Liver (tissue), 9 donors: ENCODE measurements around the gene HOXA7. TPM values are rescaled to one million over a fixed set of nuclear protein-coding genes. Genes with fewer than 3 reads are reported as not detected.
A peak's percentile ranks its signal among the peaks of the same experiment; 100 is the strongest.

Source experiments
- DNase-seq: peaks from one replicate; pipeline ENCODE4 v3.0.0-alpha.2; 2017; ENCODE audit warnings: low spot score
- H3K27ac ChIP-seq, 2 donors: one replicate each; pipeline ENCODE4 v1.7.0; 2013; ENCODE audit warnings: inconsistent platforms in 2 of 2, low read length in 2 of 2, control low read depth in 1 of 2, low read depth in 1 of 2, mild to moderate bottlenecking in 1 of 2
- H3K27me3 ChIP-seq, 4 donors: one replicate each; pipeline versions ENCODE4 v1.6.1 to v1.7.0; 2013; ENCODE audit warnings: low read length in 3 of 4, inconsistent platforms in 1 of 4, mild to moderate bottlenecking in 1 of 4, moderate library complexity in 1 of 4; ENCODE audit not compliant: control insufficient read depth in 4 of 4, insufficient read depth in 4 of 4
- H3K36me3 ChIP-seq, 4 donors: one replicate each; pipeline versions ENCODE4 v1.6.1 to v1.7.0; 2013; ENCODE audit warnings: low read length in 3 of 4, mild to moderate bottlenecking in 3 of 4, low read depth in 1 of 4, moderate library complexity in 1 of 4; ENCODE audit not compliant: control insufficient read depth in 4 of 4, insufficient read depth in 3 of 4
- H3K4me1 ChIP-seq, 4 donors: one replicate each; pipeline versions ENCODE4 v1.6.1 to v1.7.0; 2013; ENCODE audit warnings: low read length in 3 of 4, mild to moderate bottlenecking in 3 of 4, moderate library complexity in 1 of 4; ENCODE audit not compliant: control insufficient read depth in 4 of 4, insufficient read depth in 4 of 4
- H3K4me3 ChIP-seq, 3 donors: one replicate each; pipeline versions ENCODE4 v1.6.1 to v1.7.0; 2013; ENCODE audit warnings: low read length in 3 of 3, control low read depth in 1 of 3, low read depth in 1 of 3, mild to moderate bottlenecking in 1 of 3
- H3K9ac ChIP-seq, 2 donors: one replicate each; pipeline ENCODE4 v1.7.0; 2013; ENCODE audit warnings: low read length in 2 of 2, mild to moderate bottlenecking in 2 of 2, moderate library complexity in 2 of 2, control low read depth in 1 of 2, low read depth in 1 of 2
- H3K9me3 ChIP-seq, 4 donors: one replicate each; pipeline versions ENCODE4 v1.6.1 to v1.7.0; 2013; ENCODE audit warnings: low read length in 3 of 4; ENCODE audit not compliant: control insufficient read depth in 4 of 4
- ATF3 ChIP-seq: IDR thresholded peaks from 2 replicates; pipeline ENCODE4 v1.6.1; 2016; ENCODE audit warnings: antibody characterized with exemption
- EGR1 ChIP-seq, 2 donors: IDR thresholded peaks; 2 replicates each; pipeline ENCODE4 v1.6.1; 2016 to 2018; ENCODE audit warnings: antibody characterized with exemption in 2 of 2, low read depth in 2 of 2
- FOXA1 ChIP-seq: IDR thresholded peaks from 2 replicates; pipeline ENCODE4 v1.6.1; 2016; ENCODE audit warnings: antibody characterized with exemption
- FOXA2 ChIP-seq: IDR thresholded peaks from 2 replicates; pipeline ENCODE4 v1.6.1; 2016; ENCODE audit warnings: antibody characterized with exemption
- GABPA ChIP-seq, 2 donors: IDR thresholded peaks in 1 of 2; conservative IDR thresholded peaks in 1 of 2; 2 replicates each; pipeline ENCODE4 v1.6.1; 2016; ENCODE audit warnings: antibody characterized with exemption in 2 of 2, mild to moderate bottlenecking in 1 of 2, moderate library complexity in 1 of 2
- HNF4A ChIP-seq, 2 donors: conservative IDR thresholded peaks; 2 replicates each; pipeline ENCODE4 v1.6.1; 2016; ENCODE audit warnings: antibody characterized with exemption in 2 of 2, mild to moderate bottlenecking in 2 of 2
- HNF4G ChIP-seq: IDR thresholded peaks from 2 replicates; pipeline ENCODE4 v1.6.1; 2016; ENCODE audit warnings: antibody characterized with exemption
- JUND ChIP-seq, 2 donors: IDR thresholded peaks; 2 replicates each; pipeline ENCODE4 v1.6.1; 2016; ENCODE audit warnings: antibody characterized with exemption in 2 of 2
- NR2F2 ChIP-seq: IDR thresholded peaks from 2 replicates; pipeline ENCODE4 v1.6.1; 2016; ENCODE audit warnings: antibody characterized with exemption
- RAD21 ChIP-seq, 2 donors: IDR thresholded peaks; 2 replicates each; pipeline ENCODE4 v1.6.1; 2016; ENCODE audit warnings: antibody characterized with exemption in 2 of 2, mild to moderate bottlenecking in 2 of 2
- RXRA ChIP-seq, 2 donors: IDR thresholded peaks; 2 replicates each; pipeline ENCODE4 v1.6.1; 2017 to 2018; ENCODE audit warnings: antibody characterized with exemption in 2 of 2, mild to moderate bottlenecking in 1 of 2
- SP1 ChIP-seq: IDR thresholded peaks from 2 replicates; pipeline ENCODE4 v1.6.1; 2018; ENCODE audit warnings: antibody characterized with exemption, mild to moderate bottlenecking
- TAF1 ChIP-seq: conservative IDR thresholded peaks from 2 replicates; pipeline ENCODE4 v1.6.1; 2016; ENCODE audit warnings: antibody characterized with exemption, mild to moderate bottlenecking
- YY1 ChIP-seq: IDR thresholded peaks from 2 replicates; pipeline ENCODE4 v1.6.1; 2016; ENCODE audit warnings: antibody characterized with exemption, mild to moderate bottlenecking
- ZBTB33 ChIP-seq: IDR thresholded peaks from 2 replicates; pipeline ENCODE4 v1.6.1; 2016; ENCODE audit warnings: antibody characterized with exemption
- WGBS: extraction: QIAGEN DNeasy Blood & Tissue Kit; methylation state at CpG from one replicate; pipeline ENCODE4 v1.1.7; 2013; 5-methylcytosine and 5-hydroxymethylcytosine counted together
- polyA plus RNA-seq, 2 donors: library from polyadenylated mRNA; stranded (reverse) in 1 of 2; unstranded in 1 of 2; fragments of 200-250 nt in 1 of 2; fragments of >200 nt in 1 of 2; fragmentation: Nextera tagmentation in 1 of 2; extraction: Ambion mirVana in 1 of 2; gene quantifications; one replicate each; pipeline versions ENCODE4 v1.2.1 to v1.2.3, GENCODE V29; 2013 to 2015
- total RNA-seq, 2 donors: library from RNA; depleted of rRNA; stranded (reverse); fragments of >200 nt; gene quantifications; one replicate each; pipeline ENCODE4 v1.2.3, GENCODE V29; 2014
- TF ChIP-seq, protein P1 (sequence below): IDR thresholded peaks from 2 replicates; pipeline ENCODE4 v1.6.1; 2016; ENCODE audit warnings: antibody characterized with exemption
- TF ChIP-seq, protein P2 (sequence below): IDR thresholded peaks from 2 replicates; pipeline ENCODE4 v1.6.1; 2016; ENCODE audit warnings: antibody characterized with exemption, mild to moderate bottlenecking
- TF ChIP-seq, protein P3 (sequence below): fragments of 150-350 bp; IDR thresholded peaks from 2 replicates; pipeline ENCODE4 v1.5.1; 2017; ENCODE audit warnings: improper control_type of control experiment, low read depth, low read length; ENCODE audit not compliant: missing input control
- donor health status: healthy.
- donor health status: healthy.
- donor health status: healthy.
- donor health status: healthy.
- donor health status: healthy.

HOXA7 gene
- total and polyA plus RNA-seq, 4 donors, result under 0.01 to 0.05 TPM; not detected in 2

DNA sequence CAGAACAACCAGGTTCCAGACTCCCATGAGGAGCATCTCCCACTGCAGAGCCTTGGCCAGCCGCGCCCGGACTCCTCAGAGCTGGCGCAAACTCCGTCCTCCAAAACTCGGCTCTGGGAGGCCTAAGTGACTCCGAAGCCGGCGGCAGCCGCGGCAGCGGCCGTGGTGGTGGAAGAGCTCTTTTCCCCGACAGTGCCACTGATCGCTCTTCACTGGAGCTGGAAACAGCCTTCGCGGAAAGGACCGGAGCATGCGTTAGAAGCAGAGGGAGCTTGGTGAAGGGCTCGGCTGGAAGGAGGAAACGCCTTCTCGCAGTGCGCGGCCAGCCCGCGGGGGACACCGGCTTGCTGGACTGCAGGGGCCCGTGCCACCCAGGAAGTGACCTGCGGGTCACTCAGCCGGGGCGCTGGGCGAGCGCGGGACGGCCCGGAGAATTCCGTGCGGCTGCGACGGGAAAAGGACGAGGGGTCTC is 48.4 kb upstream of the HOXA7 start:
- H3K4me1 ChIP-seq, result peaks cover 17 to 25% (median 20%) of the 10 kb centered on the region in 4 donors
- TF ChIP-seq RAD21 (IDR thresholded peaks at IDR 0.05) (no peak), YY1 (no peak), ATF3 (no peak), FOXA1 (no peak), HNF4G (no peak), EGR1 (IDR thresholded peaks at IDR 0.05; ENCODE audit: low read depth in 2 of 2) (no peak), NR2F2 (no peak), TAF1 (no peak), FOXA2 (no peak), JUND (IDR thresholded peaks at IDR 0.05) (no peak), RXRA (IDR thresholded peaks at IDR 0.05) (no peak), SP1 (no peak), HNF4A (conservative IDR thresholded peaks at IDR 0.05) (no peak), GABPA (IDR thresholded peaks at IDR 0.05 in 1 of 2, conservative IDR thresholded peaks at IDR 0.05 in 1 of 2) (no peak), ZBTB33 (no peak)
- TF ChIP-seq, protein P1, sequence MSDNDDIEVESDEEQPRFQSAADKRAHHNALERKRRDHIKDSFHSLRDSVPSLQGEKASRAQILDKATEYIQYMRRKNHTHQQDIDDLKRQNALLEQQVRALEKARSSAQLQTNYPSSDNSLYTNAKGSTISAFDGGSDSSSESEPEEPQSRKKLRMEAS, result no peak
- TF ChIP-seq, protein P2, sequence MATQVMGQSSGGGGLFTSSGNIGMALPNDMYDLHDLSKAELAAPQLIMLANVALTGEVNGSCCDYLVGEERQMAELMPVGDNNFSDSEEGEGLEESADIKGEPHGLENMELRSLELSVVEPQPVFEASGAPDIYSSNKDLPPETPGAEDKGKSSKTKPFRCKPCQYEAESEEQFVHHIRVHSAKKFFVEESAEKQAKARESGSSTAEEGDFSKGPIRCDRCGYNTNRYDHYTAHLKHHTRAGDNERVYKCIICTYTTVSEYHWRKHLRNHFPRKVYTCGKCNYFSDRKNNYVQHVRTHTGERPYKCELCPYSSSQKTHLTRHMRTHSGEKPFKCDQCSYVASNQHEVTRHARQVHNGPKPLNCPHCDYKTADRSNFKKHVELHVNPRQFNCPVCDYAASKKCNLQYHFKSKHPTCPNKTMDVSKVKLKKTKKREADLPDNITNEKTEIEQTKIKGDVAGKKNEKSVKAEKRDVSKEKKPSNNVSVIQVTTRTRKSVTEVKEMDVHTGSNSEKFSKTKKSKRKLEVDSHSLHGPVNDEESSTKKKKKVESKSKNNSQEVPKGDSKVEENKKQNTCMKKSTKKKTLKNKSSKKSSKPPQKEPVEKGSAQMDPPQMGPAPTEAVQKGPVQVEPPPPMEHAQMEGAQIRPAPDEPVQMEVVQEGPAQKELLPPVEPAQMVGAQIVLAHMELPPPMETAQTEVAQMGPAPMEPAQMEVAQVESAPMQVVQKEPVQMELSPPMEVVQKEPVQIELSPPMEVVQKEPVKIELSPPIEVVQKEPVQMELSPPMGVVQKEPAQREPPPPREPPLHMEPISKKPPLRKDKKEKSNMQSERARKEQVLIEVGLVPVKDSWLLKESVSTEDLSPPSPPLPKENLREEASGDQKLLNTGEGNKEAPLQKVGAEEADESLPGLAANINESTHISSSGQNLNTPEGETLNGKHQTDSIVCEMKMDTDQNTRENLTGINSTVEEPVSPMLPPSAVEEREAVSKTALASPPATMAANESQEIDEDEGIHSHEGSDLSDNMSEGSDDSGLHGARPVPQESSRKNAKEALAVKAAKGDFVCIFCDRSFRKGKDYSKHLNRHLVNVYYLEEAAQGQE, result no peak
- TF ChIP-seq, protein P3, sequence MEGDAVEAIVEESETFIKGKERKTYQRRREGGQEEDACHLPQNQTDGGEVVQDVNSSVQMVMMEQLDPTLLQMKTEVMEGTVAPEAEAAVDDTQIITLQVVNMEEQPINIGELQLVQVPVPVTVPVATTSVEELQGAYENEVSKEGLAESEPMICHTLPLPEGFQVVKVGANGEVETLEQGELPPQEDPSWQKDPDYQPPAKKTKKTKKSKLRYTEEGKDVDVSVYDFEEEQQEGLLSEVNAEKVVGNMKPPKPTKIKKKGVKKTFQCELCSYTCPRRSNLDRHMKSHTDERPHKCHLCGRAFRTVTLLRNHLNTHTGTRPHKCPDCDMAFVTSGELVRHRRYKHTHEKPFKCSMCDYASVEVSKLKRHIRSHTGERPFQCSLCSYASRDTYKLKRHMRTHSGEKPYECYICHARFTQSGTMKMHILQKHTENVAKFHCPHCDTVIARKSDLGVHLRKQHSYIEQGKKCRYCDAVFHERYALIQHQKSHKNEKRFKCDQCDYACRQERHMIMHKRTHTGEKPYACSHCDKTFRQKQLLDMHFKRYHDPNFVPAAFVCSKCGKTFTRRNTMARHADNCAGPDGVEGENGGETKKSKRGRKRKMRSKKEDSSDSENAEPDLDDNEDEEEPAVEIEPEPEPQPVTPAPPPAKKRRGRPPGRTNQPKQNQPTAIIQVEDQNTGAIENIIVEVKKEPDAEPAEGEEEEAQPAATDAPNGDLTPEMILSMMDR, result no peak
- no peak overlapping the region for H3K9ac ChIP-seq
- H3K27ac ChIP-seq, result no peak overlapping the region
- peak overlapping the region in 1 of 3 donors; percentile 16 for H3K4me3 ChIP-seq
- WGBS, result 7% methylated on average over 41 of the region's 41 CpGs
- H3K27me3 ChIP-seq, result peaks cover 0 to 52% (median 20%) of the 10 kb centered on the region in 4 donors
- DNase-seq, result peak; percentile 30
- H3K36me3 ChIP-seq, result no peaks in the 10 kb centered on the region
- H3K9me3 ChIP-seq, result peaks cover 0 to 5% (median 0%) of the 10 kb centered on the region in 4 donors
